ENCODE results near the gene GRIP1.

Gene GRIP1

GRCh38 chr12:66607147-66607546 lies 71.7 kb downstream of the GRIP1 start:
- POLR2A ChIA-PET: no interaction called here
- no peak for TF ChIP-seq CTCF (IDR thresholded peaks at IDR 0.05; ENCODE audit: insufficient read depth, low read length, missing control alignments)
- no peak for DNase-seq (ENCODE audit: low read depth, low spot score)
- CTCF ChIA-PET: no interaction called here
- H3K4me3 ChIP-seq (ENCODE audit: low read depth, low read length): no peak overlapping the region

GRCh38 chr12:66605293-66605692 lies 73.6 kb downstream of the GRIP1 start:
- CTCF ChIA-PET: no interaction called here
- POLR2A ChIA-PET: no interaction called here
- no peak for DNase-seq (ENCODE audit: low read depth, low spot score)
- no peak overlapping the region for H3K4me3 ChIP-seq (ENCODE audit: low read depth, low read length)
- TF ChIP-seq CTCF (IDR thresholded peaks at IDR 0.05; ENCODE audit: insufficient read depth, low read length, missing control alignments): no peak

- H3K4me3 ChIP-seq (ENCODE audit: low read depth, low read length): no peak overlapping the region
- no peak for DNase-seq (ENCODE audit: low read depth, low spot score)
- no peak for TF ChIP-seq CTCF (IDR thresholded peaks at IDR 0.05; ENCODE audit: insufficient read depth, low read length, missing control alignments)
- POLR2A ChIA-PET: no interaction called here
- CTCF ChIA-PET: no interaction called here
Measured at GRCh38 chr12:66603981-66604479, 74.8 kb downstream of the GRIP1 start.

GRCh38 chr12:66603461-66603860 lies 75.4 kb downstream of the GRIP1 start:
- DNase-seq (ENCODE audit: low read depth, low spot score): no peak
- H3K4me3 ChIP-seq (ENCODE audit: low read depth, low read length): no peak overlapping the region
- CTCF ChIA-PET: no interaction called here
- POLR2A ChIA-PET: no interaction called here
- TF ChIP-seq CTCF (IDR thresholded peaks at IDR 0.05; ENCODE audit: insufficient read depth, low read length, missing control alignments): no peak

- POLR2A ChIA-PET: no interaction called here
- no peak for DNase-seq (ENCODE audit: low read depth, low spot score)
- TF ChIP-seq CTCF (IDR thresholded peaks at IDR 0.05; ENCODE audit: insufficient read depth, low read length, missing control alignments): no peak
- H3K4me3 ChIP-seq (ENCODE audit: low read depth, low read length): no peak overlapping the region
- CTCF ChIA-PET: no interaction called here
Measured at GRCh38 chr12:66602483-66603143, 76.3 kb downstream of the GRIP1 start.

- TF ChIP-seq CTCF (IDR thresholded peaks at IDR 0.05; ENCODE audit: insufficient read depth, low read length, missing control alignments): no peak
- H3K4me3 ChIP-seq (ENCODE audit: low read depth, low read length): no peak overlapping the region
- no peak for DNase-seq (ENCODE audit: low read depth, low spot score)
- CTCF ChIA-PET: no interaction called here
- POLR2A ChIA-PET: no interaction called here
Measured at GRCh38 chr12:66600903-66601302, 78.0 kb downstream of the GRIP1 start.
